ENCODE results near the gene GLP1R.
A peak's percentile ranks its signal among the peaks of the same experiment; 100 is the strongest.

GLP1R gene

DNA sequence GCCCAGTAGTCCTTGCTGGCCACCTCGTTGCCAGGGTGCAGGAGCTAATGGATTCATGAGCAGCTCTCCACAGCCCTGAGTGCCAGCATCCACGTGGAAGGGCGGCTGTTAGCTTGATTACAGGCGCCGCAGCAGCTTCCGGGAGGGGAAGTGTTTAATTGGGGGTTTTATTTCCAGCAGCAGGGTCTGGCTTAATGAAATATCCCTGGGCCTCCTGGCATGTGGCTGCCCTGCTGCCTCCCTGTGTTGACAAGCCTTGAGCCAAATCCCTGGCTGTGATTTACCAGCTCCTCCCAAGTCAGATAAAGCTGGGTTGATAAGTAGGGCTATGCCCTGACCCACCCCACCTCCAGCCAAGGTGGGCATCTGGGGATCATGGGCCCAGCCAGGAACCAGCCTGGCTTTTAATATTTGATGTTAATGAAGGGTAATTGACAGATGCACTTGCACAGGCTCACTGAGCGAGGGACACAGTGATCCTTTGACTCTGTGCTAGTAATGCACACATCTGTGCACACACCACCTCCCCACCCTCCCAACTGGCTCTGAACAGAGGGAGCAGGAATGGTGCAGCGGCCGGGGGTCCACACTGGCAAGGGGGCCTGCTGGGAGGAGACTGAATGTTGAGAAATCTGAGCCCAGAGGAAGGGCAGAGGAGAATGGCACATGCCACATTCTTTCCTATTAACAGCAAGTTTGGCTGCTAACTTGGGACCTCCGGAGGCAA, 13.6 kb downstream of the GLP1R start:
- no peak for ATAC-seq
- no peak for DNase-seq

DNA sequence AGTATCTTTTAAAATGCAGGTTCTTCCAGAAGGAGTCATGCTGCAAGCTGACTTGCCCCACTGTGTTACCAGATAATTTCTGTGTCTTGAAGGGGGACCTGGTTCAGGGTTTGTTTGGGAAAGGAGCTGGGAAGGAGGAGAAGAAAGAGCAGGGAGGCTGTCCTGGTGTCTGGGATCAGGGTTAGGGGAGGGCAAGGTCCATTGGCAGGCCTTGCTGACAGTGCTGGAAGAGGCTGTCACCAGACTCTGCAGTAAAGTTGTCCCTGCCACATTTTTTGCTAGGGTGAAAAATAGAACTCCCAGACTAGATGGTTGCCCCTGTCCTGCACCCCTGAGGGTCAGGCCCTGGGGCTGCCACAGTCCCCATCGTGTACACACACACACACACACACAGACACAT, 14.9 kb downstream of the GLP1R start:
- no peak for ATAC-seq
- DNase-seq, result no peak

DNA sequence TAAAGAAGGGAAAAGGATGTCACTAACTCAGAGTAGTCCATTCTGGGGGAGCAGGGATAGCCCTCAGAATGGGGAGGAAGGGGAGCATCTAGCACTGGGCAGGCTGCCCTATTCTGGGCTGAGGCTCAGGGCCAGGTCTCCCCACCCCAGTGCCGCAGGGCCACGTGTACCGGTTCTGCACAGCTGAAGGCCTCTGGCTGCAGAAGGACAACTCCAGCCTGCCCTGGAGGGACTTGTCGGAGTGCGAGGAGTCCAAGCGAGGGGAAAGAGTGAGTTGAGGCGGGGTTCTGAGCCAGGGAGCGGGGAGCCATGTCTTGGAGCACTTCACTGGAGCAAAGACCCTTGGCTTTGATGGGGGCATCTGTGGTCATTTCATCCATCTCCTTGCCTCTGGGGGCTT, 17.0 kb downstream of the GLP1R start:
- no peak for DNase-seq
- ATAC-seq, result no peak

DNA sequence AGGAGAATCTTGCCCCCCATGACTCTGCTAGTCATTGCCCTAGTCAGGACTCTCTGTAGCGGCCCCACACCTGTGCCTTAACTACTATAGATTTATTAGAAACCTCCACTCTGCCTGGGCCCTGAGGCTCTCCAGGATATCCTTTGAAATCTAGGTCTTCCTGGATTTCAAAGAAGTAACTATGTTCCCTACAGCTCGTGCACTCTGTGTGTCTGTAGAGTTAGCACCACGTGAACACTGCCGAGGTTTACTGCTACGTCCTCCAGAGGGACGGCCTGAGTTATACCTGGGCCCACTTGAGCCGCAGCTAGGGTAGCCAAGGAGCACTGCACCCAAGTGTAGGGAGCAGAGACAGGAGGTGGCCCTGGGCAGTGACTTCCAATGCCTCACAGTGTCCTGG, 19.8 kb downstream of the GLP1R start:
- DNase-seq (no peak), ATAC-seq (no peak)

DNA sequence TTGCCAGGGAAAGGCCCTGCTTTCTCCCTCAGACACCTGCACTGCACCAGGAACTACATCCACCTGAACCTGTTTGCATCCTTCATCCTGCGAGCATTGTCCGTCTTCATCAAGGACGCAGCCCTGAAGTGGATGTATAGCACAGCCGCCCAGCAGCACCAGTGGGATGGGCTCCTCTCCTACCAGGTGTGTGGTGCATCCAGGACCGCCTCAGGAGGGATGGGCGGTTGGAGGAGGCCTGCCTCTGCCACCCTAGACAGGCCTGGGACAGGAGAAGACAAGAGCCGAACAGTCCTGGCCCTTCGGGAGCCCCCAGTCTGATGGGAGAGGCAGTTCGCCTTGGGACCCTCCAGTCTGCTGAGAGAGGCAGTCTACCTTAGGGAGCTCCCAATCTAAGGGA, 24.2 kb downstream of the GLP1R start:
- ATAC-seq (no peak), DNase-seq (no peak)

DNA sequence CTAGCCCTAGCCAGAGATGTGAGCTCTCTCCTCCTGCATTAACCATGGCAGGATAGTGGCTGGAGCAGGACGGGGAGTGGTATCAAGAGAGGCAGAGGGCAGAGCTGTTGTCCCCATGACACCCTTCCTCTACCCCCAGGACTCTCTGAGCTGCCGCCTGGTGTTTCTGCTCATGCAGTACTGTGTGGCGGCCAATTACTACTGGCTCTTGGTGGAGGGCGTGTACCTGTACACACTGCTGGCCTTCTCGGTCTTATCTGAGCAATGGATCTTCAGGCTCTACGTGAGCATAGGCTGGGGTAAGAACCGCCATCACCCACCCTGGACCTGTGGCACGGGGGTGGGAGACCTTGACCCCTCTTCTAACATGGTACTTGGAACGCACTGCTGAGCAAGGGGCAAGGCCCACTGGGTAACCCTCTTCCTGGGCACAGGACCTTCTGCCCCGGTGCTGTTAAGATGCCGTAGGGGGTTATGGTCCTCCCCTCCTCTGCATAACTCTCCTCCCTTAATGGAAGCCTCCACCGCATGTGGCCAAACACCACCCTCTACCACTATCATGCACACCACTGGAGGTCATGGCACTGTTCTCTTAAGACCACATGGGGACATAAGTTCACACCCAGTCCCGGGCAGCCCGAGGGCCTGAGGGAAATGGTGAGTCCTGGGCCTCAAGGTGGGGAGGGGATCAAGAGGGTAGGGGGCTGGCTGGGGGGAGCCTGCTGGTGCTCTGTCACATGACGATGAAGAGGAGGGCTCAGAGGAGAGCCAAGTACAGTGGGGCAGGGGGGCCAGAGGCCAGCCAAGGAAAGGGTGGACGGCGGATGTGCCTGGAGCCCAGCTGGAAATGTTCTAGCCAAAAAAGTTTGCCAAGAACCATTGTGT, 25.1 kb downstream of the GLP1R start:
- no peak for DNase-seq
- no peak for ATAC-seq

DNA sequence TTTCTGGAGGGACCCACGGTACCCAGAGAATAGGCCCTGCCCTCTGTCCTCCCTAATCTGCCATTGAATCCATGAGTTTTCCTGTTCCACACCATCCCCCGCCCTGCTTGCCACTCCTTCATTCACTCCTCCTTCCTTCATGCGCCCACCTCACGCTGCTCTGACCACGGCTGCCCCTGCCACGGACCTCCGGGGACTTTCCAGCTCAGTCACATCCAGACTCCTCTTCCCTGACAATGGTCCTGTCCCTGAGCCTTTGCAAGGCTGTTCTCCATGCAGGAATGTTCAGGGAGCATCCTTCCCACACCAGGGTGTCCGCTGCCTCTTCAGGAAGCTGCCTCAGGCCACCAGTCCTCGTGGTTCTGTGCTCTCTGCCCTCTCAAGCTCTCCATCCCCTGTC, 25.9 kb downstream of the GLP1R start:
- ATAC-seq (no peak), DNase-seq (no peak)

DNA sequence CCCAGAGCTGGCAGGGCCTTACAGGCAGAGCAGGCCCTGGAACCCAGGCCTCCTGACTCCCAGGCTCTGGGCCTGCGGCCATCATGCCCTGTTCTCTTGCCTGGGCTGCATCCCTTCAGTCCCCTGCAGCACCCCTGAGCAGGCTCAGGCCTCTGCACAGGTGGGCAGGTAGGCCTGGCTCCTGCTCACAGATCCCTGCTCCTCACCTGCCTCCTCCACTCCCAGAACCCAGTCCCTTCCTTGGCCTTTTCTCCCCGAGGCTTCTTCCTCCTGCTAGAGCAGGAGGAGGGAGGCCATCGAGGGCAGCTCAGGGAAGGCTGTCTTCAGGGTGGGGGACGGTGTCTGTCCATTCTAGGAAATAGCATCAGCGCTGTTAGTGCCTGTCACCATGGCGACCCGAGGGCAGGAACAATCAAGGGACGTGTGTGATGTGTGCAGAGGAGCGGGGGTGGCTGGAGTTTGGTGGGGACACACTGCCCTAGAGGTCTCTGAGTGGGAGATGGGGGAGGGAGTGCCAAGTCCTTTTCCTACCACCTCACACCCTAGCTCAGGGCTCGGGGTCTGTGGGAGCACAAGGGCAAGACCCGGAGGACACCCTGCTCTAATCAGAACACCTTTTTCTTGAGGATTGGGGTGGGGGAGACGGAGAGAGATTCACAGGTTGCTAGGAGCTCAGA, 26.6 kb downstream of the GLP1R start:
- ATAC-seq, result no peak
- no peak for DNase-seq

DNA sequence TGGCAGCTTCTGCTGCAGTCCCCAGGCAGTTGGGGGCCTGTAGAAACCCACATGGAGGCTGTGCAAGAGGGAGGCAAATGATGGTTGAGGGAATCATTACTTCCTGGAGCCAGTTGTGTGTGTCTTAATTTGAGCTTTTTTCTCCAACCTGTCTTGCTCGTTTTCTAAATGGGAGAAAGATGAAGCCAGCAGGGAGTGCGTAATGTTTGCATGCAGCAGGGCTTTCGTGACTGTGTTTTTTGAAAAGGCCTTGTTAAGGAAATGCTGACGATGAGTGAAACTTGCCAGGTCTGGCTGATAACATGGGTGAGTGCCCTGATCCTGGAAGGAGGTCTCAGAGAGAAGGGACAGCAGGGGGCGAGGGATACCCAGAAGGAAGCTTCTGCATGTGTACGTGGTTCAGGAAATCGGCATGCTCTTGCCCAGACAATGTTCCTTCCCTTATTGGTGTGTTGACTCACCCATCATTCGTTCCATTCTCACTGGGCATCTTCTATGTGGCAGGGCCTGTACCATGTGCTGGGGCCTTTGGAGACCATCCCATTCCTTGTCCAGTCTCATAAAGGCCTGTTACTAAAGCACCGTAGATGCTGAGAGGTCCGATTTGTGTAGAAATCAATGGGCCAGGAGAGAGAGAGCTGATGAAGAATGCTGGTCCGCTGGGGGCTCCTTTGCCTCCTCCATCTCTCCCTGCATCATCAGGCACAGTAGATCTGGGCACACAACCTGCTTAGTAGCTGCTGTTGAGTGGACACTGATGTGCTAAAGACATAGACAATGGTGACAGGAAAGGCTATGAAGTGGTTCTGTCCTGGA, 27.4 kb downstream of the GLP1R start:
- no peak for DNase-seq
- no peak for ATAC-seq

DNA sequence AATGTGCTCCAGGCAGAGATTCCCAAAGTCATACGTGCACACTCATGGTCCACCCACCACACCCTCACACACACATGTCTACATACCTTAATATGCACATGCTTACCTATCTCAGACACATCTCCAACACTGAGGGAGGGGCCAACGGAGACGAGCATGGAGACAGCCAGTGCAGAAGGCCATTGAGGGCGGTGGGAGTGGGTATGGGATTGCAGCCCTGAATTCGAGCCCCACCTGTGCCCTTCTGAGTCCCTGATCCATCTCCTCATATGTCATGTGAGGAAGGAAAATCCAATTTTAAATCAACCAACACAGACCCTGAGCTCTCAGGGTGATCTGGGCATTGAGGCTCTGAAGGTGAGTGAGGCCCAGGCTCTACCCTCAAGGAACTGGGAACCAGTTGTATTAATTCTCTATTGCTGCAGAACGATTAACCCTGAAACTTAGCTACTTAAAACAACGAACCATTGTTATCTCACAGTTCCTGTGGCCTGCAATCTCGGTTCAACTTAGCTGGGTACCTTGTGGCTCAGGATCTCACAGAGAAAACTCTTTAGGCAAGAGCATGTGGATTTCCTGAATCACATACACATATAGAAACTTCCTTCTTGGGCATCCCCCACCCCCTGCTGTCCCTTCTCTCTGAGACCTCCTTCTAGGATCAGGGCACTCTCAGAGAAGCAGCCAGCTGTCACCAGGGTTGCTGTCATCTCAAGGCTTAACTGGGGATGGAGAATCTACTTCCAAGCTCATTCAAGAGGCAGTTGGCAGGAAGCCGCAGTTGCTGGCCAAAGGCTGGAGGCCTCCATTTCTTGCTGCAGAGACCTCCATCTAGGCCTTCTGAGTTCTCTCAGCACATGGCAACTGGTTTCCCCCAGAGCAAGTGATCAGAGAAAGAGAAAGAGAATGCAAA, 28.3 kb downstream of the GLP1R start:
- DNase-seq, result no peak
- no peak for ATAC-seq

DNA sequence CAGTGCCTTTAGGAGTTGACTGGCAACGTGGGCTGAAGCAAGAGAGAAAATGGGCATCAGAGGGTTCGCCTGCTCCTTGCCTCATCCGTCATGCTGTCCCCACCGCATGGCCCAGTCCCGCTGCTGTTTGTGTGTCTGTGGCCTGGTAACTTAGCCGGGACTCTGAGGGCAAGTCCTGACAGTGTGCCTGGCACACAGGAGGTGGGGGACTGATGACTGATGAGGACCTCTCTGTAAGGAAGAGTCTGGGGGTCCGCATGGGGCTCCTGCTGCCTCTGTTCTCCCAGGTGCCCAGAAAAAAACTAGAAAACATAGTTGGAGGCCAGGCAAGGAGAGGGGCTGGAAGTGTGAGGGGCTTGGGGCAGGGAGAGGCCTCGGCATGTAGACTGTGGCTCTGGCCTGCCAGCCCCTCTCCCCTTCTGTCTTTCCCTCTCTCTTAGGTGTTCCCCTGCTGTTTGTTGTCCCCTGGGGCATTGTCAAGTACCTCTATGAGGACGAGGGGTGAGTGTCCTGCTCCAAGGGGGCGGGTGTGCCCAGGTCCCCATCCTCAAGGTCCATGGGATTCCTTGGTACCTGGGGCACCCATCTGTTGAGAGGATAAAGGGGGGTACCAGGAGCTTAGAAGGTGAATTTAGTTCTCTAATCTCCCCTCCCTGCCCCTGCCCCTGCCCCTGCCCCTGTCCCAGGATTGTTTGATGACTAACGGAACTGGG, 29.5 kb downstream of the GLP1R start:
- no peak for ATAC-seq
- no peak for DNase-seq

DNA sequence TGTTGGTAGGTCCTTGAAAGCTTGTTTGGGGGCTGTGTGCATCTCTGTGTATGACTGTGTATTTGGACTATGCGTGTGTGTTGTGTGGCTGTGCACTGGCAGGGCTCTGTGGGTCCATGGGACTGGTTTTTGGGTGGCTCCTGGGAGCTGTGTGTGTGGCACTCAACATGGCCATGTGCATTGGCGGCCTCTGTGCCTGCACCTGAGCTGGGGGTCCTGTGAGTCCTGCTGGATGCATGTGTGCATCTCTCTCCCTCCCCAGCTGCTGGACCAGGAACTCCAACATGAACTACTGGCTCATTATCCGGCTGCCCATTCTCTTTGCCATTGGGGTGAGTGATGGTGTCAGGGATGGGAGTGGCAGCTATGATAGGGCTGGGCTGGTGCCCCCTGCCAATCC, 30.1 kb downstream of the GLP1R start:
- no peak for ATAC-seq
- DNase-seq, result no peak

DNA sequence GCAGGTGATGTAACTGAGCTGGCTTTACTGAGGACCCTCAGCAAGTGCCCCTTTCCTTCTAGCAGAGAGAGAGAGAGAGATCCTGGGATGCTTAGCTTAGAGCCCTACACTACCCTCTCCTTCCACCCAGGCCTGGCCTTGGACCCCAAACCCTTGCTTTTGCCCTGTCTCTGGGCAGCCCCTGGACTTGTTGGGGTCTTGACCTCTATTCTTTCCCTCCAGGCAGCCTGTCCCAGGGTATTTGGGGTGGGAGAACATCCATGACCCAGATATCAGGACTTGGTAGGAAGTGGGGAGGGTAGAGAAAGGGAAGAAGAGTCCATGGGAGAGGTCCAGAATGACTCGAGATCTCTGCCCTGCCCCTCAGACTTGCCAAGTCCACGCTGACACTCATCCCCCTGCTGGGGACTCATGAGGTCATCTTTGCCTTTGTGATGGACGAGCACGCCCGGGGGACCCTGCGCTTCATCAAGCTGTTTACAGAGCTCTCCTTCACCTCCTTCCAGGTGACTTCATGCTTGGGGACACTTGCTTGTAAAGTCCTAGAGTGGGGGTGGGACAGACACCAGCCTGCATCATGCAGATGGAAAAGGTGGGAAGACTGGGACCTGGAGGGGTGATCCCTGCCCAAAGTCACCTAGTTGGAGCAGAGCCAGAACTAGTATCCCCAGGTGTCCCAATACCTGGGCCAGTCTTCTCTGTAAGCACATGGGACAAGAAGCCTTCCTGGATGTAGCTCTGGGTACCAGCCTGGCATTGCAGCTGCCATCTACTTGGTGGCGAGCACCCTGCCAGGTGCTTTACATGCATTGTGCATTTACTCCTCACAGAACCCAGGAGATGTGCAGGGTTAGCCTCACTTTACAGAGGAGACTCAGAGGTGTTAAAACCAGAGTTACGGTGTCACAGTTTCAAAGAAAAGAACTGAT, 30.9 kb downstream of the GLP1R start:
- no peak for DNase-seq
- ATAC-seq, result no peak

DNA sequence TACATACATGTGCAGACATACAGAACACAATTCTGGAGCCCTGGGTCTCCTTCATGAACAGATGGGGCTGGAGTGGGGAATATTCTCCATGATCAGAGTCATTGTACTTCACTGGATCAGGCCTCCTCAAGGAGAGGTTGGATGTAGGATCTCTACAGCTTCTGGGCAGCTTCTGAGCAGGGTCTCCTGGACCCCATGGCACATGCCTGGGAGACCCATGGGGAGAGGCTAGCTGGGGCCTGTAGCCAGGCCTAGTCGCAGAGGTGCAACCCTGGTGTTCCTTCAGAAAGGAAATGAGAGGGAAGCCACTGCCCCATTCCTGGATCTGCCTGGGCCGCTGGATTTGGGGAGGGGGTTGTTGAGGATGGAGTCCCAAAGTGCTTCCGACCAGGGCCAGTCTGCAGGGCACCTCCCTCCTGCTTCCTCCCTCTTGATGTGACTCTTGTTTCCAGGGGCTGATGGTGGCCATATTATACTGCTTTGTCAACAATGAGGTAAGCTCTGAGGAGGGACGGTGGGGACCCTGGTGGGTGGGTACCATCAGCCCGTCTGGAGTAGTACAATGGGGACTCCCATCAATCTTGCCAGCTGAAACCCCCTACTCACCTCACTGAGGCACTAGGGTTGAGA, 31.8 kb downstream of the GLP1R start:
- no peak for DNase-seq
- no peak for ATAC-seq

DNA sequence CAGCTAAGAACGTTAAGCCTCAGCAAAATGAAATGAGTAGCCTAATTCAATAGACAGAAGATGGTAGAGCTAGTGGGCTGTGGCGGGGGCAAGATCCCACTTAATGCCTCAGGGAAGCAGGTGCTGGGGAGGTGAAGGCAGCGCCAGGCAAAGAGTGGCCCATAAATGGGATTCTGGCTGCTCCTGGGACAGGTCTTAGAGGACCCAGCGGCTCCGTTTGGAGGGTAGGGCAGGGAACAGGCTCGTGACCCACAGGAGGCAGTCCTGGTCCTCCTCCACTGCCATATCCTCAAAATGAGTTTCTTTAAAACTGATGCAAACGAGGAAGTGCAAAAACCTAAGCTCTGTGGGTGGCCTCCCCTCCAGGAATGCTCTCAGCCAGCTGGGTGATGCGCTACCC, 33.7 kb downstream of the GLP1R start:
- no peak for ATAC-seq
- DNase-seq, result no peak

DNA sequence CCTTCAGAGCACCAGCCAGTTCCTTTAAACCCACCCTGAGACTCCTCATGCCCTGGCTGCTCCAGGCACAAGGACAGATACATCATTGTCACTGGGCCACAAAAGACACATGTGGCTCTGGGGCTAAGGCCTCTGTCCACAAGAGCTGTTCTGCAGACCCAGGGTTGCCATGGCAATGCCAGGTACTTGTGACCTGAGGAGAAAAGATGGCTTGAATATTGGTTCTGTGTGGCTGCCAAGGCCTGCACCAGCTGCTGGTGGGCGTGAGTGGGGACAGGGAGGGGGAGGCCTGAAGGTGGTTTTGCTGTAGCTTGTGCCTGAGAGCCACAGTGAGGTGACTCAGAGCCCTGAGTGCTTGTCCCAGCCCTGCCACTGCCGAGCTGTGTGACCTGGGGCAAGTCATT, 34.7 kb downstream of the GLP1R start:
- peak; percentile 45 for ATAC-seq
- DNase-seq, result peak; percentile 28

DNA sequence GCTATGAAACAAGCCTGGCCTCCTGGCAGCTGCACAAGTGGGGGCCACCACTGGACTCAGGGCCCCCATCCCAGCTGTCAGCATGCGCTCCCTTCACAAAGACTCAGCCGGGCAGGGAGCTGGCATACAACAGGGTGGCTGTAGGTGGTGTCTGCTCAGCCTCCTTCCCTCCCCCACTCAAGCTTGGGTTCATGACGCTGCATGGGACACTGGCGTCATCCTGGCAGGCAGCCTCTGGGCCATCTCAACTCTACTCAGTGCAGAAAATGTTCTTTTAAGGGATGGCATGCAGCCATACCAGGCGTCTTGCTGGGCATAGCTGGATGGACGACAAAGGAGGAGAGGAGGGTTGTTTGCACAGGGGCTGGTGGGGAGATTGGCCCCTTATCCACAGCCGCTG, 35.9 kb downstream of the GLP1R start:
- no peak for ATAC-seq

DNA sequence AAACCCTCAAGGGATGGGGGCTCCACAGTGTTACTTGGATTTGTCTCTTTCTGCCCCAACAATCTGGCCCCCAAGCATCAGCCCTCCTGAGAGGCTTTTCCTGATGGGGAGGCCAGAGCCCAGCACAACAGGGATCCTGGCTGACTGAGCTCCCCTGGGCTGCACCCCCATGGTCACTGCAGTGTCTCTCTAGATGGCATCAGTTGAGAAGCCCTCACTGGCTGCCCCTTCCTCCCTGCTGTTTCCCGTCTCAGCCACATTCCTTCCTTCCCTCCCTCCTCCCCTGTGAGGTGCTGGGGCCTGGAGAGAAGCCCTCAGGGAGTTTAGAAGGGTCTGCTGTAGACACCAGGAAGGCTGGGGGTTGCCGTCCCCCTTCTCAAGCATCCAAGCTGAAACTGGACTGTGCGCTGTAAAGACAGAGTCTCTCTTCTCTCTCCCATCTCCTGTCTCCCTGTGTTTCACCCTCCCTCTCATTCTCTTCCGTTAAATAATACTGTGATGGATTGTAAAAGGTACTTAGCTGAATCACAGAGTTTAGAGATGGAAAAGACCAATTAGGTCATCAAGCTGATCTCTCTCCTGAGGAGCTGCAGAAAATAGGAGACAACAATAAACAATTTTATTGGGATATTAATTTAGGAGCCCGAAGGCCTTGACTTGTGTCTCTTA, 36.7 kb downstream of the GLP1R start:
- no peak for DNase-seq
- no peak for ATAC-seq

More for the DNA sequence above, 35.9 kb downstream of the GLP1R start:
- DNase-seq, result no peak
